Astrocyte of the spinal cord (primary cell): ENCODE data around the gene ASTN2.

ENCODE experiments used
- DNase-seq: peaks from one replicate; pipeline ENCODE4 v3.0.0; 2011; ENCODE audit warnings: low read depth, low spot score
- H3K4me3 ChIP-seq: 2 replicates; pipeline ENCODE4 v1.5.1; 2011; ENCODE audit warnings: low read depth, mild to moderate bottlenecking, low read length, moderate library complexity
- in situ Hi-C: cut with HindIII; loops from 2 replicates; pipeline ENCODE4 v1.10.0; 2017; ENCODE audit warnings: low sequenced_read_pairs
- TF ChIP-seq, protein P1 (sequence below): IDR thresholded peaks from 2 replicates; pipeline ENCODE4 v1.5.1; 2012; ENCODE audit warnings: low read depth, mild to moderate bottlenecking, low read length, inconsistent platforms

Gene ASTN2

DNA sequence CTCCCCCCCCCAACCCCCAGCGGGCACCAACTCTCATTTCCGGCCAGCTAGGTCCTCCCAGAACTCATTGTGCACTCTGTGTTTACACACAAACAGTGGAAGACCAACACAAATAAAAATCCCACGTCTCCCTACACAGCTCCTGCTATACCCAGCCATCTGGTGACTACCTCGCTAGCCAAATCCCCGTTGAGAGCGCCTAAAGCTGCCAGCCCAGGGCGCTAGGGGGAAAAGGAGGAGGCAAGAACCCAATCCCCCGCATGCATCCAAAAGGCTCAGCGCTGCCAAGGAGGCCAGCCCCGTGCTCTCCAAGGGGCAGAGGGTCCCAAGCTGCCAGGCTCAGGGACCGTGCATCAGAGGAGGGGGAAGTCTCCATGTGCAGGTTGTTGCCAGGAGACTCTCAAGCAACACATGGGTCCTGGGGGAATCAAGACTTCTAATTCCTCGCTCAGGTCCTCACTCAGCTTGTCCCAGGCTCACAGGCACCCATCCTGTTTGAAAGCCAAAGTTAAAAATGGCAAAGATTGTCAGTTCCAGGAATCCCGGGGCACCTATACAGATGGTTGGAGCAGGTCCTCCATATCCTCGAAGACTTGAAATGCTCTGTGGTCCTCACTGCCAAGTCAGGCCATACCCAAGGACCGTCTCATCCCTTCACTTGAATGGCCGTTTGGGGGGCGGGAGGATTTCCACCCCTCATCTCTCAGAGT is 2.7 kb downstream of the ASTN2 start:
- no peak for DNase-seq
- TF ChIP-seq, protein P1, sequence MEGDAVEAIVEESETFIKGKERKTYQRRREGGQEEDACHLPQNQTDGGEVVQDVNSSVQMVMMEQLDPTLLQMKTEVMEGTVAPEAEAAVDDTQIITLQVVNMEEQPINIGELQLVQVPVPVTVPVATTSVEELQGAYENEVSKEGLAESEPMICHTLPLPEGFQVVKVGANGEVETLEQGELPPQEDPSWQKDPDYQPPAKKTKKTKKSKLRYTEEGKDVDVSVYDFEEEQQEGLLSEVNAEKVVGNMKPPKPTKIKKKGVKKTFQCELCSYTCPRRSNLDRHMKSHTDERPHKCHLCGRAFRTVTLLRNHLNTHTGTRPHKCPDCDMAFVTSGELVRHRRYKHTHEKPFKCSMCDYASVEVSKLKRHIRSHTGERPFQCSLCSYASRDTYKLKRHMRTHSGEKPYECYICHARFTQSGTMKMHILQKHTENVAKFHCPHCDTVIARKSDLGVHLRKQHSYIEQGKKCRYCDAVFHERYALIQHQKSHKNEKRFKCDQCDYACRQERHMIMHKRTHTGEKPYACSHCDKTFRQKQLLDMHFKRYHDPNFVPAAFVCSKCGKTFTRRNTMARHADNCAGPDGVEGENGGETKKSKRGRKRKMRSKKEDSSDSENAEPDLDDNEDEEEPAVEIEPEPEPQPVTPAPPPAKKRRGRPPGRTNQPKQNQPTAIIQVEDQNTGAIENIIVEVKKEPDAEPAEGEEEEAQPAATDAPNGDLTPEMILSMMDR = no peak
- no peak overlapping the region for H3K4me3 ChIP-seq
- in situ Hi-C loops = no loop called here

DNA sequence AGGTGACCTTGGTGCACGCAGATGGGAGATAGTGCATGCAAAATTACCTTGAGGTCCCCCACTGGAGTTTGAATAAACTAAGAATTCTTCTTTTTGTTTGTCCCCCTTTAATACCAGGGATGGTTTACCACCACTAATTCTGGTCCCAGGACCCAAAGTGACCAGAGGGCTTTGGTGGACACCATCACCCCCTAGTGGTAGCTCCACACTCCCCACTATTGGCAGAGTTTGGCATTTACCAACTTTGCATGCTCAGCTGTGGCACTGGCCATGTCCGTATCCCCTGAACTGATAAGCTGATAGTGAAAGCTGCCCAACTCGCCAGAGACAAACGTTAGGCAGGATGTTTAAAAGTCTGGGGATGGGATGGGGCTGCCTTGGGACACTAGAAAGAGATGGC is 3.3 kb downstream of the ASTN2 start:
- in situ Hi-C loops = no loop called here
- DNase-seq = no peak
- H3K4me3 ChIP-seq = no peak overlapping the region
- TF ChIP-seq, protein P1 = peak; percentile 59

DNA sequence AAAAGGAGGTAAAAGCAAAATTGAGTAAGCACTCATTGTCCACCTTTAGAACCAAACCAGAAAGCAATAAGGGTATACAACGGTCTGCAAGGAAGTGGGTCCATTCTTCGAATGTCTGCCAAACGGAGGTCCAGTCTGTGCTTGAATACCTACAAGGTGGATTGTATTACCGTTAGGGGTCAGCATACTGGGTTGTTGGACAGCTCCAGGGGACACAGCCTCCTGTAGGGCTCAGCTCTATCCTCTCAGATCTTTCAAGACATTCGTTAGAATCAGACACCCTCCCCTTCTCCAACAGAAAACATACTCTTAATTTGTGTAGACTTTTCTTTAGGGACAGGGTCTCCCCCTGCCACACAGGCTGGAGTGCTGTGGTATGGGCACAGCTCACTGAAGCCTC is 5.5 kb downstream of the ASTN2 start:
- TF ChIP-seq, protein P1 = no peak

DNA sequence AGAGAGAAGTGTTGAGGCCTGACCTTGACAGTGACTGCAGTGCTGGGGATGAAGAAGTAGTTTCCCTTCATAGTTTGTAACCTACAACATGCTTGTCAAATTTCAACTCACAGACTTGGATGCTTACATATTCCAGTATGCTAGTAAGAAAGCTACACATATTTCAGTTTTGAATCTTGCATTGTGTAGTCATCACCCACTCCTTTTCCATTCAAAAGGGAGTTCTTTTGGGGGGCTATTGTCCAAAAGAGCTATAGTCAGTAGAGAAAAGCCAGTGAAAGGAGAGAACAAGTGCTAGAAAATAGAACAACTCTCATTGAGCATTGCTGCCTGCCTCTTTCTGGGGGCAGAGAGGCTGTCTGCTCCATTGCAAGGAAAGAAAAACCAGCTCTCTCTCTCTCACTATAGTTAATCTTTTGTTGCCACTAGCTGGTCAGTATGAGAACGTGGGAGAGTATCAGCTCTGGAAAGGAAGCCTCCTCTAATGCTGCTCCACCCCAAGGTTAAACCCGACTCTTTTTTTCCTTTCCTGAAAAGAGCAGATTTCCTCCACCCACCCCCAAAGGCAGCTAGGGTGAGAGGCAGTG is 7.3 kb downstream of the ASTN2 start:
- no peak overlapping the region for H3K4me3 ChIP-seq
- TF ChIP-seq, protein P1 = no peak
- no peak for DNase-seq
- in situ Hi-C loops = no loop called here

More for the DNA sequence above, 5.5 kb downstream of the ASTN2 start:
- in situ Hi-C loops = no loop called here
- H3K4me3 ChIP-seq = no peak overlapping the region
- DNase-seq = no peak

DNA sequence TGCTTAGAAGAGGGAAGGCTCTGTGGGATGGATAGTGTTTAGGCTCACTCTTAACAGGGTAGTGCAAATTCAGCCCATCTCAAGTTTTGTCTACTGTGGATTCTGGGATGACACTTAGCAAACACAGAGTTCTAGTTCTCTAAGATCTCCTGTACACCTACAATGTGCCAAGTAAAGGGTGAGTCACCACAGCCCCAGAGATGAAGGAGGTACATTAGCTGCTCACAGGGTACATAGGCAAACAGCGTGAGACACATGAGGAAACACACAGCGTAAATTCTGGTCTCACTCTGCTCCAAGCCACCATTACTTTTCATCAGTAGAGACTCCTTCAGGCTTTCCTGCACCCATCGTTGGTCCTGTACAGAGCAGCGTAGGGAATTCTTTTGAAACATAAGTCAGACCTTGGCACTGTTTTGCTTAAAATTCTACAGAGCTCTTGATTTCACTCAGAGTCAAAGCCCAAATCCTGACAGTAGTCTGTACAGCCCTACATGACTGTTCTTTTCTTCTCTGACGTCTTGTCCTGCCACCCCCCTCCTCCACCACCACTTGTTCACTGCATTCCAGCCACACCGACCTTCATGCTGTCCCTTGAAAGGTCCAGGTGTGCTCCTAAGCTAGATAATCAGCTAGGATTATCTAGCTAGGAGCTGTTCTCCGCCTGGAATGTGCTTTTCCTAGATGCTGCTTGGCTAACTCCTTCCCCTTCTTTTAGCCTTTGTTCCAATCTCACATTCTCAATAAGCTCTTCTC is 8.7 kb downstream of the ASTN2 start:
- no peak overlapping the region for H3K4me3 ChIP-seq
- TF ChIP-seq, protein P1 = no peak
- in situ Hi-C loops = no loop called here

DNA sequence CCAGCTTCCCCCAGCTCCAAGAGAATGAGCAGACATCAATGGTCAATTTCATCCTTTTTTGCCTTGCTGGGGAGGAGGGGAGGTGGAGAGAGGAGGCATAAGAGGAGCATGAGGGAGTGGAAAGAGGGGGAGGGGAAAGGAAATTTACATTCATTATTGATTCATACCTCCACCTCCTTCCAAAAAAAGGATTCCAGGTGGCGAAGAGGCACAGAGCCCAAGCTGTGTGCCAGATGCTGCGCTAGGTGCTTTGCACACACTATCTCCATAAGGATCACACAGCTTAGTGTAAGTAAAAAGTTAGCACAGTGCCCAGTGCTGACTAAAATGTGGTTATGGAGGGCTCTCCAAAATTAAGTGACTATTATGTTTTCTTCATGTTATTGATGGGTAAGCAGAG is 11.0 kb downstream of the ASTN2 start:
- in situ Hi-C loops = no loop called here
- no peak for DNase-seq
- TF ChIP-seq, protein P1 = no peak
- H3K4me3 ChIP-seq = no peak overlapping the region

More for the DNA sequence above, 8.7 kb downstream of the ASTN2 start:
- no peak for DNase-seq
